ENCODE results near the gene GFI1B. TPM values are rescaled to one million over a fixed set of nuclear protein-coding genes. Genes with fewer than 3 reads are reported as not detected.

The GFI1B gene
- total RNA-seq, 2 donors from 2014 or later = not detected

DNA sequence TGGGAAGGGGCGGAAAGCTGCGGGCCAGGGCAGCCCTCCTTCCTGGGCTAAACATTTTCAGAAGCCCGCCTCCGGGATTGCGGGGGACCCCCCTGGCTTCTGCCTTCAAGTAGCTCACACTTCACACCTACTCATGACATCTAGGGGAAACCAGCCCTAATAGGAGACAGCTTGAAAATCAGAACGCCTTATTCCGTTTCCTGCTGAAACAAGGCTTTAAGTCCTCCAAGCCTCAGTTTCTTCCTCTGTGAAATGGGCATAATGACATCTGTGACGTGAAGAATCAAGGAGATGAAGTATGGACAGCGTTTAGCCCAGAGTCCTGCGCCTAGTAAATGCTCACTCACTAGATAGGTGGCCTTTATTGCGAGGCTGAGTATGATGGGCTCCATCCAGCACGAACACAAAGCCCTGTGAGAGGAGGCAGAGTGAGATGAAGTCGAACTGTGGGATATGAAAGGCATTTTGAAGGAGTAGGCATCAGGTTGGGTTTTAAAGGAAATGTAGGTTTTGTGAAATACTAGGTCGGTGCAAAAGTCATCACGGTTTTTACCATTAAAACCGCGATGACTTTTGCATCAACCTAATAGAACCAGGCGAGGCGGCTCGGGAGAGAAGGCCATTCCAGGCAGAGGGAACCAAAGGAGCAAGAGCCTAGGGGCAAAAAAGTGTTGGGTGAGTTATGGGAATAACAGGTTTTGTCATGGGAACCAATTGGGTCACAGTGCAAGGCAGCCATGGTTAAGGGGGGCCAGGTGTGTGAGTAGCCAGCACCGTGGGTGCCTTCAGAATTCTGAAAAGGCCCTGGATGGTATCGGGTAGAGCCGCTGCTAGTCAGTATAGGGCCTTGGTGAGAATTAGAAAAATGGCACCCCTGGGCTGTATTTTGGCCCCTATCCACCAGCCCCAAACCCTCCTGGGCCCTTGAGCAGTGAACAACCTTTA is 33.0 kb upstream of the GFI1B start:
- H3K27me3 ChIP-seq = no peaks in the 10 kb centered on the region
- H3K4me3 ChIP-seq = peak overlapping the region; percentile 72 to 97
- peaks cover 31% of the 10 kb centered on the region for H3K4me1 ChIP-seq
- 57 to 72% methylated on average over 19 to 23 of the region's 23 CpGs for WGBS, 2 donors
- no peaks in the 10 kb centered on the region for H3K9me3 ChIP-seq
- H3K36me3 ChIP-seq (replicated peaks in 1 of 2; ENCODE audit: insufficient read depth in 1 of 2, low read depth in 2 of 2) = no peaks in the 10 kb centered on the region
- DNase-seq (no peak), ATAC-seq (no peak)
- intact Hi-C loops (cut with DNase I) = no loop called here
- no peak for TF ChIP-seq POLR2A (IDR thresholded peaks at IDR 0.05)
- TF ChIP-seq, protein P1, sequence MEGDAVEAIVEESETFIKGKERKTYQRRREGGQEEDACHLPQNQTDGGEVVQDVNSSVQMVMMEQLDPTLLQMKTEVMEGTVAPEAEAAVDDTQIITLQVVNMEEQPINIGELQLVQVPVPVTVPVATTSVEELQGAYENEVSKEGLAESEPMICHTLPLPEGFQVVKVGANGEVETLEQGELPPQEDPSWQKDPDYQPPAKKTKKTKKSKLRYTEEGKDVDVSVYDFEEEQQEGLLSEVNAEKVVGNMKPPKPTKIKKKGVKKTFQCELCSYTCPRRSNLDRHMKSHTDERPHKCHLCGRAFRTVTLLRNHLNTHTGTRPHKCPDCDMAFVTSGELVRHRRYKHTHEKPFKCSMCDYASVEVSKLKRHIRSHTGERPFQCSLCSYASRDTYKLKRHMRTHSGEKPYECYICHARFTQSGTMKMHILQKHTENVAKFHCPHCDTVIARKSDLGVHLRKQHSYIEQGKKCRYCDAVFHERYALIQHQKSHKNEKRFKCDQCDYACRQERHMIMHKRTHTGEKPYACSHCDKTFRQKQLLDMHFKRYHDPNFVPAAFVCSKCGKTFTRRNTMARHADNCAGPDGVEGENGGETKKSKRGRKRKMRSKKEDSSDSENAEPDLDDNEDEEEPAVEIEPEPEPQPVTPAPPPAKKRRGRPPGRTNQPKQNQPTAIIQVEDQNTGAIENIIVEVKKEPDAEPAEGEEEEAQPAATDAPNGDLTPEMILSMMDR (IDR thresholded peaks at IDR 0.05) = no peak
- H3K27ac ChIP-seq = peak overlapping the region; percentile 82 to 98 (median 98)

DNA sequence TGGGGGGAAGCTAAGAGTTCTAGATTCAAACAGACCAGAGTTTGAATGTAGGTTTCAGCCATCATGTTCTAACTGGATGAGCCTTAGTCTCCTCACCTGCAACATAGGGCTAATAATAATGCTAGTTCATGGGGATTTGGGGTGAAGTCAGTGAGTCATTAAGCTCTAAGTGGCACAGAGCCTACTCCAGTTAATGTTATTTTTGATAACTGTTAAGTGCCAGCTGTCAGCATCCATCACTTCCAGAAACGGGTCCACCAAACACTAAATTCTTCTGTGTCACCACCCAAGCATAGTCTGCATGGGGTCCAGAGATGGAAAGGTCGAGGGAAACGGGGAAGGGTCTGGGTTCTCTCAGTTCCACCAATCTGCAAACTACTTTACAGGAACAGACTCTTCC is 32.3 kb upstream of the GFI1B start:
- no peak for TF ChIP-seq POLR2A (IDR thresholded peaks at IDR 0.05)
- TF ChIP-seq, protein P1 (IDR thresholded peaks at IDR 0.05) = no peak
- ATAC-seq (no peak), DNase-seq (no peak)
- WGBS, 2 donors = 30 to 44% methylated on average over 3 of the region's 3 CpGs
- no peaks in the 10 kb centered on the region for H3K9me3 ChIP-seq
- peaks cover 31% of the 10 kb centered on the region for H3K4me1 ChIP-seq
- intact Hi-C loops (cut with DNase I) = no loop called here
- no peaks in the 10 kb centered on the region for H3K27me3 ChIP-seq
- H3K36me3 ChIP-seq (replicated peaks in 1 of 2; ENCODE audit: insufficient read depth in 1 of 2, low read depth in 2 of 2) = no peaks in the 10 kb centered on the region
- H3K27ac ChIP-seq = no peak overlapping the region
- no peak overlapping the region for H3K4me3 ChIP-seq

DNA sequence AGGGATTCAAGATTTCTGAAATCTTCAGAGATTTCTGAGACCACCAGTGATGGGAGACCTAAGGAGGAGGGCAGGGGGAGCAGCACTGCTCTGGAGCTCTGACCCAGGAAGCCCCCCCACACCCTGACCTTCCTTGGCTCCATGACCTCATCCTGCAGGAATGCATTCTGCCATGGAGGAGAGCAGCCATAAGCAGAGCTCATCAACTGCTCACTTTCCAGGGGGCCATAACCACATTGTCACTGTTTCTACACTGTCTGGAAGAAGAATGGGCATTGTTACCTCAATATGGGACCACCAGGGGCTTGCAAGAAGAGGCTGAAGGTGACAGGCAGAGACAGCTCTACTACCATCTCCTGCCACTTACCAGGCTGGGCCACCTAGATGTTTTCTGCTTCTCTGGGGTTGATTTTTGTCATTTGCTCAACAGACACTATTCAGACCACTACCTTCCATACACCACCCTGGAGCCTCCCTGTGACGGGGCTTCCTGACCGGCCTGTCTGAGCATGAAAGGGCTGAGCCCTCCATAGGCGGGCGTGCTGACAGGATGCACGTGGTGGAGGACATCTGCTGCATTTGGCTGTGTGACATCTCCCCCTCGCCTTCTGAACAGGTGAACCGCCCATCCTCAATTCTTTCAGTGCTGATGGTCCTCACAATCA is 31.7 kb upstream of the GFI1B start:
- H3K9me3 ChIP-seq = no peaks in the 10 kb centered on the region
- H3K36me3 ChIP-seq (replicated peaks in 1 of 2; ENCODE audit: insufficient read depth in 1 of 2, low read depth in 2 of 2) = no peaks in the 10 kb centered on the region
- ATAC-seq (no peak), DNase-seq (peak in 2 of 4 donors; percentile 11 to 25)
- H3K4me3 ChIP-seq = no peak overlapping the region
- H3K4me1 ChIP-seq = peaks cover 30% of the 10 kb centered on the region
- intact Hi-C loops (cut with DNase I) = no loop called here
- TF ChIP-seq, protein P1 (IDR thresholded peaks at IDR 0.05) = no peak
- TF ChIP-seq POLR2A (IDR thresholded peaks at IDR 0.05) = no peak
- no peak overlapping the region for H3K27ac ChIP-seq
- 84 to 90% methylated on average over 7 of the region's 7 CpGs for WGBS, 2 donors
- H3K27me3 ChIP-seq = no peaks in the 10 kb centered on the region

DNA sequence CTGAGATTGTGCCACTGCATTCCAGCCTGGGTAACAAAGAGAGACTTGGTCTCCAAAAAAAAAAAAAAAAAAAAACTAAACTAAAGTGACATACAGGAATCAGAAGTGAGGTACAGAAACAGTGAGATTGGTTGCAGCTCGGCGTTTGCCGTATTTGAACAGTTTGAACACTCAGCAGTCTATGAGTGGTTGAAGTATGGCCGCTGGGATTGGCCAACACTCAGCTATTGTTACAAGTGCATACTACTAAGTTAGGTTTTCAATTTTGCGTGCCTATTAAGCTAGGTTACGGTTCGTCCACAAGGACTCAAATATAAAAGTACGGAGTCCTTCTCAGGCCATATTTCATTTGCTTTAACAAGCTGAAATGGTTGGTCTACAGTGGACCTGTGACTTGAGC is 30.7 kb upstream of the GFI1B start:
- H3K27ac ChIP-seq = no peak overlapping the region
- no peak overlapping the region for H3K4me3 ChIP-seq
- no peak for ATAC-seq
- WGBS, 2 donors = 78 to 80% methylated on average over 8 of the region's 8 CpGs
- no peaks in the 10 kb centered on the region for H3K9me3 ChIP-seq
- no peak for DNase-seq
- no peaks in the 10 kb centered on the region for H3K27me3 ChIP-seq
- no peaks in the 10 kb centered on the region for H3K36me3 ChIP-seq (replicated peaks in 1 of 2; ENCODE audit: insufficient read depth in 1 of 2, low read depth in 2 of 2)
- H3K4me1 ChIP-seq = peaks cover 20% of the 10 kb centered on the region
- no peak for TF ChIP-seq POLR2A (IDR thresholded peaks at IDR 0.05)
- TF ChIP-seq, protein P1 (IDR thresholded peaks at IDR 0.05) = no peak
- intact Hi-C loops (cut with DNase I) = no loop called here
